OCI-LY3 (cell line): ENCODE measurements around the gene MIEF2.

Source experiments
- H2AFZ ChIP-seq: fragments of 200-600, 300-600 bp; shearing (Covaris generic); 2 replicates; pipeline ENCODE4 v1.6.0; 2014; ENCODE audit warnings: antibody characterized with exemption, low read depth, low read length
- H3K27ac ChIP-seq: fragments of 200-600, 300-600 bp; sonication (generic); 2 replicates; pipeline ENCODE4 v1.5.1; 2014; ENCODE audit warnings: mild to moderate bottlenecking, low read length, moderate library complexity, mixed read lengths
- H3K27me3 ChIP-seq: fragments of 200-600, 300-600 bp; sonication (generic); 2 replicates; pipeline ENCODE4 v1.6.1; 2014; ENCODE audit warnings: low read depth, low read length, mixed read lengths
- H3K36me3 ChIP-seq: fragments of 200-600, 300-600 bp; sonication (generic); replicated peaks from 2 replicates; pipeline ENCODE3; 2014; ENCODE audit warnings: low read depth, low read length, mixed read lengths
- H3K4me1 ChIP-seq: fragments of 300-600, 200-600 bp; sonication (generic); 2 replicates; pipeline ENCODE4 v1.6.1; 2014; ENCODE audit warnings: low read length, mixed read lengths
- H3K4me2 ChIP-seq: fragments of 200-600, 300-600 bp; sonication (generic); 2 replicates; pipeline ENCODE4 v1.6.1; 2014; ENCODE audit warnings: low read length, mixed read lengths
- H3K4me3 ChIP-seq: fragments of 300-600, 200-600 bp; sonication (generic); 2 replicates; pipeline ENCODE4 v1.5.1; 2014; ENCODE audit warnings: antibody characterized with exemption, mild to moderate bottlenecking, low read length, moderate library complexity
- H3K79me2 ChIP-seq: fragments of 300-600, 200-600 bp; shearing (Covaris generic); 2 replicates; pipeline ENCODE4 v1.6.1; 2014; ENCODE audit warnings: mild to moderate bottlenecking, low read length, mixed read lengths
- H3K9ac ChIP-seq: fragments of 300-600, 200-600 bp; shearing (Covaris generic); 2 replicates; pipeline ENCODE4 v1.6.0; 2014; ENCODE audit warnings: mild to moderate bottlenecking, low read length, moderate library complexity
- H3K9me3 ChIP-seq: fragments of 200-600, 300-600 bp; shearing (Covaris generic); 2 replicates; pipeline ENCODE4 v1.6.1; 2014; ENCODE audit warnings: low read length, mixed read lengths; ENCODE audit not compliant: insufficient read depth
- H4K20me1 ChIP-seq: fragments of 200-600, 300-600 bp; sonication (generic); 2 replicates; pipeline ENCODE4 v1.6.1; 2016; ENCODE audit warnings: low read length, mixed read lengths; ENCODE audit not compliant: insufficient read depth
- EZH2phosphoT487 ChIP-seq: fragments of 200-600 bp; shearing (Covaris generic); IDR thresholded peaks from 2 replicates; pipeline ENCODE4 v1.6.1; 2018; ENCODE audit warnings: antibody characterized with exemption, mixed run types, low read depth
- TF ChIP-seq, protein P1 (sequence below): fragments of 200-600, 300-600 bp; sonication (generic); IDR thresholded peaks from 2 replicates; pipeline ENCODE4 v1.5.1; 2014; ENCODE audit warnings: antibody characterized with exemption, low read length, low read depth

MIEF2 gene

DNA sequence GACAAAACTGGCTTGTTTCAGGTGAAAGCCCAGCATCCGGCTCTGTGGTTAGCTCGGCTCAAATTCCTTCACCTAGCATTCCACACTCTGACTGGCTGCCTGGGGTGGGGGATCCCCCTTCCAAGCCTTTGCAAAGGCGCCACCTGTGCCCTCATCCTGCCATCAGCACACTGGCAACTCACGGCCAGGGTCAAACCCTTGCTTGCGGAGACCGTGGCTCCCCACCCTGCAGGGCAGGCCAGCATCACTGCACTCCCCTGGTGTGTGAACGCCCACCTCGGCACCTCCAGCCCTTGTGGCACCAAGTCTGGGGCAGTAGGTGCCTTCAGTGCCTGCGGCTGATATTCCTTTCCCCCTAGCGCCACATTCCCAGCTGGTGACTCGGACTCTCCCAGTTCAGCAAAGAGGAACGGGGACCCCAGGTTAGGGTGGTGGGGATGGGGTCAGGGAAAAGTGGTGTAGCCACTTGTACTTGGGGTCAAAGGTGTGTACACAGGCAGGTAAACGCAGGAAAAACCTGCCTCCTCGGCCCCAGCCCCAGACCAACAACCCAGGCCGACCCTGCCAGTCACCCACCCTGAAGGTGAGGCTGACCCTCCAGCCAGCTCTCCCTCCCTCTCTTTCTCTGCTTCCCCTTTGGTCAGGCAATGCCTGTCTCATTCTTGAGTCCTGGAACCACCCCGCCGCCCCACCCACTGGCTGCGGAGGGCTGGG, 3.0 kb upstream of the MIEF2 start:
- Histone ChIP-seq H3K4me3 (peak overlapping the region; percentile 88), H2AFZ (no peak overlapping the region), H4K20me1 (no peaks in the 10 kb centered on the region), H3K4me2 (peak overlapping the region; percentile 69), H3K9me3 (no peaks in the 10 kb centered on the region), H3K36me3 (no peaks in the 10 kb centered on the region), H3K79me2 (peaks cover 12% of the 10 kb centered on the region; the same call in 1 of the 2 replicates), H3K27ac (peak overlapping the region; percentile 40; the same call in 1 of the 2 replicates), H3K27me3 (no peaks in the 10 kb centered on the region), H3K9ac (peak overlapping the region; percentile 78), H3K4me1 (peaks cover 10% of the 10 kb centered on the region)
- TF ChIP-seq EZH2phosphoT487: no peak
- TF ChIP-seq, protein P1, sequence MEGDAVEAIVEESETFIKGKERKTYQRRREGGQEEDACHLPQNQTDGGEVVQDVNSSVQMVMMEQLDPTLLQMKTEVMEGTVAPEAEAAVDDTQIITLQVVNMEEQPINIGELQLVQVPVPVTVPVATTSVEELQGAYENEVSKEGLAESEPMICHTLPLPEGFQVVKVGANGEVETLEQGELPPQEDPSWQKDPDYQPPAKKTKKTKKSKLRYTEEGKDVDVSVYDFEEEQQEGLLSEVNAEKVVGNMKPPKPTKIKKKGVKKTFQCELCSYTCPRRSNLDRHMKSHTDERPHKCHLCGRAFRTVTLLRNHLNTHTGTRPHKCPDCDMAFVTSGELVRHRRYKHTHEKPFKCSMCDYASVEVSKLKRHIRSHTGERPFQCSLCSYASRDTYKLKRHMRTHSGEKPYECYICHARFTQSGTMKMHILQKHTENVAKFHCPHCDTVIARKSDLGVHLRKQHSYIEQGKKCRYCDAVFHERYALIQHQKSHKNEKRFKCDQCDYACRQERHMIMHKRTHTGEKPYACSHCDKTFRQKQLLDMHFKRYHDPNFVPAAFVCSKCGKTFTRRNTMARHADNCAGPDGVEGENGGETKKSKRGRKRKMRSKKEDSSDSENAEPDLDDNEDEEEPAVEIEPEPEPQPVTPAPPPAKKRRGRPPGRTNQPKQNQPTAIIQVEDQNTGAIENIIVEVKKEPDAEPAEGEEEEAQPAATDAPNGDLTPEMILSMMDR: no peak

DNA sequence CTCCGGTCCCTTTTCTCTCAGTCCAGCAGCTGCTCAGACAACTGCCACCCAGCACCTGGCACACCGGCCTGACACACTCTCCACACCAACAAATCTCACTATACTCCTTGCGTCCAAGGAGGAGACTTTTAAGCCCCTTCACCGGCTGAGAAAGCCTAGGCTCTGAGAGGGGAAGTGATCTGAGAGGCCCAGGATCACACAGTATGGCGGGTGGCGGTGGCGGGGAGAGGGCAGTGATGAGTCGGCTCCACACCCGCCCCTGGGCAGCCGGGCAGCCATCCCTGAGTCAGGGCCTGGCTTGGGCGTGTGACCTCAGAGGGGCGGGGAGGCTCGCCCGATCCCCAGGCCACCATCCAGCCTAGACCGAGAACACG, 2.5 kb upstream of the MIEF2 start:
- Histone ChIP-seq H3K4me1 (peaks cover 10% of the 10 kb centered on the region), H2AFZ (0 out of 2 replicates have a peak overlapping the region, but pooled peaks have one; percentile 7), H3K79me2 (peaks cover 12% of the 10 kb centered on the region; the same call in 1 of the 2 replicates), H3K9me3 (no peaks in the 10 kb centered on the region), H3K36me3 (no peaks in the 10 kb centered on the region), H4K20me1 (no peaks in the 10 kb centered on the region), H3K9ac (peak overlapping the region; percentile 78), H3K4me3 (peak overlapping the region; percentile 88), H3K27ac (peak overlapping the region; percentile 40), H3K4me2 (peak overlapping the region; percentile 69), H3K27me3 (no peaks in the 10 kb centered on the region)
- TF ChIP-seq EZH2phosphoT487: no peak
- TF ChIP-seq, protein P1: no peak

DNA sequence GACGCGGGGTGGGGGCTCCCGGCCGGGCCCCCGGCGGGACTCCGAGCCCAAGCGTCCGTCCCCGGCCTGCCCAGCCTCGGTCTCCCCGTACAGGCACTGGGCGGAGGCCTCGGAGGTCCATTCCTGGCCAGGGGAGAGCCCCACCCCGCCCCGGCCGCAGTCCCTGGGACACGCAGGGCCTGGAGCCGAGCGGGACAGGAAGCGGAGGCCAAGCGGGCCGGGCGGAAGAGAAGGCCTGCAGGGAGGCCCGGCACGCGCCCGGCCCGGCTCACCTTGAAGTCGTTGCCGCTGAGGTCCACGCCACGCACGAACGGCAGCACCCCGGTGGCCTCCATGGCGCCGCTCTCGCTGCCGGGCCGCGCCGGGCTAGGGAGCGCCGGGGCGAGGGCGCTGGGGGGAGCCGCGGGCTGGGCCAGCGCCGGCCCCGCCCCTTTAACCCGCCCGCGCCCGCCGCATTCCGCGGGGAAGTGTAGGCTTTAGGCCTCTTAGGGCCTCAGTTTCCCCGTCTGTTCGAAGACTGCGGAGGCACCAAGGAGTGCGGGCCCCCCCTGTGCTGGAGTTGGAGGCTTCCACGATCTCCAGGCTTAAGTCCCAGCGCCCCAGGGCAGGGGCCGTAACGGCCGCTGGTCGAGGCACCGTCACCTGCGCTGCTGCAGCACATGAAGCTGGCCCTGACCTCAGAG, 2.0 kb upstream of the MIEF2 start, which contains the start of gene FLII:
Gene FLII, minus strand, starts transcription at position 383 of the 683 bp plus-strand sequence. Its CDS starts 48 bp downstream, at position 335.
- Histone ChIP-seq H3K9ac (peak within 1 kb of the TSS; percentile 78), H4K20me1 (no peaks in the 10 kb centered on the region), H3K4me1 (peaks cover 10% of the 10 kb centered on the region), H3K9me3 (no peaks in the 10 kb centered on the region), H3K27me3 (no peaks in the 10 kb centered on the region), H3K36me3 (no peaks in the 10 kb centered on the region), H3K4me3 (peak within 1 kb of the TSS; percentile 88), H3K79me2 (peaks cover 12% of the 10 kb centered on the region; the same call in 1 of the 2 replicates), H3K4me2 (peak within 1 kb of the TSS; percentile 77), H3K27ac (peak within 1 kb of the TSS; percentile 40), H2AFZ (peak within 1 kb of the TSS; percentile 60)
- TF ChIP-seq EZH2phosphoT487: no peak
- TF ChIP-seq, protein P1: no peak
